Nucleus accumbens (tissue), 56 donors: ENCODE results near the gene HDLBP.
"Not testable (repeated sequence)": the region's sequence is repeated elsewhere in the genome, so short reads cannot be mapped to it uniquely, and the experiment has no call there.

Experiments used
- DNase-seq, 56 donors: peaks; one replicate each; lab custom pipeline; 2025; lab: John Stamatoyannopoulos, UW

The HDLBP gene

DNA sequence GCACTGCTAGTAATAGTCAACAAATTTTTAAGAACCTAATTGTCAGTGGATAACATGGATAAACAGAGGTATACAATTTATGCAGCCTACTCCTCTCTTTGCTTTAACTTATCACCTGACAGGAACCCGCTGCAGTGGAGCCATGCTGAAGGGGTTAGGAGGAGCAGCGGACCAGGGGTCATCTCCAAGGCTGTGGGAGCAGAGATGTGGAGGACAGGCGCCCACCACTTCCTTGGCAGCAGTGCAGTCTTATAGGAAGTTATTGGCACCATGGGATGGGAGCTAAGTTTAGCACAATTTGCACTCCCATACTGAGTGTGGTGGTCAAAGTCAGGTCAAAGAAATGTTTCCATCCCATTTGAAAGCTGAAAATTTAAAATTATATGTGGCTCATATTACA, 35.6 kb downstream of the HDLBP start:
- no peak for DNase-seq

DNA sequence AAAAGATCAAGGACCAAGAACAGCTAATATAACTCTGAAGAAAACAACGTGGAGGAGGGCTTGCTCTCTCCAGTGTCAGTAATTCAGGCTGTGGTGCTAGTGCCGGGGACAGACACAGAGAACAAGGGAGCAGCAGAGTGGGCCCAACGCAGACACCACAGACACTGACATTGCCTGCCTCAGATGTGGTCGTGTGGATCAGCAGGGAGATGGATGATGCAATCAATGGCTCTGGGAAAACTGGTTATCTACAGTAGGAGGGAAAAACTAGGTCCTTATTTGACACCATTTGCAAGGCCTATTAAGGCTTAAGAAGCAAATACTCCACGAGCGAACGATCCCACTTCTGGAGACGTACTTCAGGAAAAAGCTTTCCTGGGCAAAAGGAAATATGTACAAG, 36.1 kb downstream of the HDLBP start:
- no peak for DNase-seq

DNA sequence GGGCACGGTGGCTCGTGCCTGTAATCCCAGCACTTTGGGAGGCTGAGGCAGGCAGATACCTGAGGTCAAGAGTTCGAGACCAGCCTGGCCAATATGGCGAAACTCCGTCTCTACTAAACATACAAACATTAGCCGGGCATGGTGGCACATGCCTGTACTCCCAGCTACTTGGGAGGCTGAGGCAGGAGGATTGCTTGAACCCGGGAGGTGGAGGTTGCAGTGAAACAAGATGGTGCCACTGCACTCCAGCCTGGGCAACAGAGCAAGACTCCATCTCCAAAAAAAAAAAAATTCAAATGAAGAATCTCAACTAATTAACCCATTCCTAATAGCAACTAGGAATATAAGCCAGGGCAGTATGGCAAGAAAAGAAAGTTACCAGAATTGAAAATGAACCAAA, 37.2 kb downstream of the HDLBP start:
- not testable (repeated sequence) for DNase-seq

DNA sequence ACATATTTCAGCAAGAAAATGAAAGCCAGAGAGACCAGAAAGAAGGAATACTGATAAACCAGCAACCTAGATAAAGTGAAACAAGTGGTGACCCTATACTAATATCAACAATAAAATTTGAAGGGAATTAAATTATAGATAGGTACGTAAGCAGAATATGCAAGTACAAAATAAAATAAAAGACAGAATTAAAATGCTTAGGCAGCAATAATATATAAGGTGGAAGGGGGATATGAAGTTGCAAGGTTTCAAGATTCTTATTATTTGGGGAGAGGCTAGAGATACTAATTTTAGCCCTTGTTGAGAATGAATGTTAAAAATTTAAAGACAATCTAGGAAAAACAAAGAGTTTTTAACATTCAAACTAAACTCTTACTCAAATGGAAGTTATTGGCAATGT, 39.6 kb downstream of the HDLBP start:
- DNase-seq = no peak

DNA sequence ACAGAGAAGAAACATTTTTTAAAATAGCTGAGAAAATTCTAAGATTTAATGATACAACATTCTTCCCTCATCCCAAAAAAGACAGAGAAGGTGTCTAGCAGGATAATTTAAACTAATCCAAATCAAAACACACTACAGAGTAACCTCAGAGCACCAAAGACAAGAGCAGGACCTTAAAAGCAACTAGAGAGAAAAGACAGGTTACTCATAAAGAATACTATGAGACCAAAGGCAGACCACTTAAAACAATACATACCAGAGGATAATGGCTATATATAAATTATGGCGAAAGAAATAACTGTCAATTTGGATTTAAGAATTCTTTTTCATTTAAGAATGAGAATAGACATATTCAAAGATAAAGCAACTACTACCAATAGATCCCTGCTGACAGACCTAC, 40.0 kb downstream of the HDLBP start:
- DNase-seq = no peak

DNA sequence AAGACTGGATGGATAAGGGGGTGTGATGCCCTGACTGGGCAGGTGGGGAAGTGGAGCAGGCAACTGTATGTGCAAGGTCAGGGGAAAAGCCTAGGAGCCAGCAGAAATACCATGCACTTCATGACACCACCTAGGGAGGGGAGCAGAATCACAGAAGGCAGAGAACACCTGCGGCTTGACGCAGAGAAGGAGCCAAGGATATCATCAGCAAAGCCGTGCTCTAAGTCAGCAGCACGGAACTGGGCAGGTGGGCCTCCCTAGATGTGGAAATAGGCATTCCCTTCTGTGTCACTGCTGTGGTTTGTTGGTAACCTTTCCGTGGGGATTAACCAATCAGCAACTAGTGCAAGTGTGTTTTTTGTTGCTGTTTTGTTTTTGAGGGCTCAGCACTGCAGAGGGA, 41.3 kb downstream of the HDLBP start:
- DNase-seq = no peak

DNA sequence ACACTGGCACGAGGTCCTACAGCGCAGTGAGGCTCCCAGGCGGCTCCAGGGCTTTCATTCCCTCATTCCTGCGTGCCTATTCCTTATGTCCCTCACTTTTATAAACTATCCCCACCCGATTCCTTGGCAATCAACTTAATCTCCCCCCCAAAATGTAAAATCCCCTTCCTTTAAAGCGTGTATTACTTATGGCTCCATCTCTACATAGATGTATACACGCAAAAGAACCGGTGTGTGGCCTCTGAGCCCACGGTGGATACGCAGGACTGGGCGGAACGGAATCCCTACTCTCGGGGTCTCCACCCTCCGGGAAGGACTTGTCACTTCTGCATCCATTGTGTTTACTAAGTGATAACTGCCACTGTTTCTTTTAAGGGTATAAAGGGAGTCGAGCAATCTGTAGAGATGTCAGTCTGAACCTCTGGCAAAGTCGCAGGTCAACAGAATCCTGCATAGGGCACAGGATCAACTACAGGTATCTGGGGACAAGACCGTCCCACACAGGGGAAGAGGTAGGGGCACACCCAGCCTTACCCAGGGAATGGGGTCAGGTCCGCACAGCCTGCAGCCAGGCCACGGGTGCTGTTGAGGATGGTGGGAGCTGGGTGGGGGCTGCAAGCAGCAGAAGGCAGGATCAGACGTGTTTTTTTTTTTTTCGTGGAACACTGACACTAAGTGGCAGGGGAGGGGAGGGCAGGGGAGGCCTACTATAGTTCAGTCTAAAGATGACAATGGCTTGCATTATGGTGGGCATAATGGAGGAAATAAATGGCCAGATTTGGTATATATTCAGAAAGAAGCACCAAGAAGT, 42.1 kb downstream of the HDLBP start:
- no peak for DNase-seq

DNA sequence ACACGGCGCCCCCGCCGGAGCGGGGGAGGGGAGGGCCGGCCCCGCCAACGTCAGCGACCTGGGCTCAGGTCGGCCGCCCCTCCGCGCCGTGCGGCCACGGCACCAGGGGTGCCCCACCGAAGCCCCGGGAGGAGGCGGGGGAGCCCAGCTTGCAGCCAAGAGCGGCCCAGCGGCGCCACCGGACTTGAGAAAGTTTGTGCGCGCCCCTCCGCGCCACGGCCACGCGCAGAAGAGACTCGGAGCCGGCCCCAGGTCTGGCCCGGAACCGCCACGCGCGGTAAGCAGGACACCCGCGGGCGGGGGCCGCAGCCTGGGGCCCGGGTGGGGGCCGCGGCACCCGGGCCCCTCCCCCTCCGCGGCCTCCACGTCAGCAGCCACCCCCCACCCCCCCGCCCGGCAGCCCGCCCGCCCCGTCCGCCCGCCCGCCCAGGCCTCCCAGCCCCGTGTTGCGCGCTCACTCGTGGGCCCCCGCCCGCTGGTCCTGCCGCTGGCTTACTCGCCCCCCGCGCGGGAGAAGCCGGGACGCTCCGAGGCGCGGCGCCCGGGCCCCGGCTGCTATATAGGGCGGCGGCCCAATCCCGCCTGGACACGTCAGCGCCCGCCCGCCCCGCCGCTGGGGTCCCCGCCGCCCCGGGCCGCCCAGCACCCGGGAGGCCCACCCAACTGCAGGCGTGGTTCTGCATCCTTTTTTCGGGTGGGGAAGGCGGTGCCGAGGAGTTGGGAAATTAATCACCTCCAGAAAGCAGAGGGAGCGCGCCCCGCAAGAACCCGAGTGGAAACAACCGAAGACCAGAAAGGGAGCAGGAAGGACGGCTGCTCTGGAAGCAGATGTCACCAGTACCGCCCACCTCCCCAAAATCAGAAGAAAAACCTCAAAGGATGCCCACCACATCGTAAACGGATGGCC, 42.9 kb downstream of the HDLBP start:
- peak in 43 of 56 donors; percentile 9 to 86 (median 36) for DNase-seq

DNA sequence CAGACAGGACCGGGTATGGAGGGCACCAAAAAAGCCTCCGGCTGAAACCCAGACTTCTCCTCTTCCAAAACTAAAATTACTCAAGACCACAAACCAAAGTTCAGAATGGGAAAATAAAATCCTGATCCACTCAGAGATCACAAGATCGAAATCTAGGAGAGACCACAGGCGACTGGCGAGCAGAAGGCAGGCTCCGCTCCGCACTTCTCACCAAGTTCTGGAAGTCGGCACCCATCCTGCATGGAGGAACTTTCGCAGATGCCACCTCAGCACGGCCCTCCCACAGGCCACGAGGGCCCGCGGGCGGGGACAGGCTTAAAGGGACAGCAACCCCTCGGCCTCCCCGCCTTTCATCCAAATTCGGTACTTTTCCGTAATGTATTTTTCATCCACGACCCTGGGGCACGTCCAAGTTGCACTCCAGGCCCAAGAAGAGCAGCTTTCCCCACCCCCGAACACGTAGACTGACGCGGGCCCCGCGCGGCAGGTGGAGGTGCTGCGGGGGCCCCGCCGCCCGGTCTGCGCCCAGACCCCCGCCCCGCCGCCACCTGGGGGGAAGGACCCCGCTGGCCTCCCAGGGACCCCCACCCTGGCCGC, 43.7 kb downstream of the HDLBP start:
- DNase-seq = peak in 52 of 56 donors; percentile 7 to 87 (median 52)

DNA sequence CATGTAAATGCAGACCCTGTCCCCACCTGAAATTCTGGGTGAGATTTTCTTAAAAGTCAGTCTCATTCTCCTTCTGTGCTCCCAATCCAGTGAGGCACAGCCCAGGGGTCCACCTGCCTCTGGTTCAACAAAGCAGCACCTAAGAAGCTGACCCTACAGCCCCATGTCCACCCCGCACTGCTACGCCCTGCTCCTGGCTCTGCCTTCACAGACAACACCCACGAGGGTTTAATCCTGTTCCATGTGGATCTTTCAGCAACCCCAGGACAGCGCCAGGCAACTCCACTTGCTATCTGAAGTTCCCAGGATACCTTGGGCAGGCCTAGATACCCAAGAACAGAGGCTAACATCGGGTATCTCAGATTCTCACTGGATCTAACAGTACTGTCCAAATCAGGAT, 44.9 kb downstream of the HDLBP start:
- DNase-seq = no peak

DNA sequence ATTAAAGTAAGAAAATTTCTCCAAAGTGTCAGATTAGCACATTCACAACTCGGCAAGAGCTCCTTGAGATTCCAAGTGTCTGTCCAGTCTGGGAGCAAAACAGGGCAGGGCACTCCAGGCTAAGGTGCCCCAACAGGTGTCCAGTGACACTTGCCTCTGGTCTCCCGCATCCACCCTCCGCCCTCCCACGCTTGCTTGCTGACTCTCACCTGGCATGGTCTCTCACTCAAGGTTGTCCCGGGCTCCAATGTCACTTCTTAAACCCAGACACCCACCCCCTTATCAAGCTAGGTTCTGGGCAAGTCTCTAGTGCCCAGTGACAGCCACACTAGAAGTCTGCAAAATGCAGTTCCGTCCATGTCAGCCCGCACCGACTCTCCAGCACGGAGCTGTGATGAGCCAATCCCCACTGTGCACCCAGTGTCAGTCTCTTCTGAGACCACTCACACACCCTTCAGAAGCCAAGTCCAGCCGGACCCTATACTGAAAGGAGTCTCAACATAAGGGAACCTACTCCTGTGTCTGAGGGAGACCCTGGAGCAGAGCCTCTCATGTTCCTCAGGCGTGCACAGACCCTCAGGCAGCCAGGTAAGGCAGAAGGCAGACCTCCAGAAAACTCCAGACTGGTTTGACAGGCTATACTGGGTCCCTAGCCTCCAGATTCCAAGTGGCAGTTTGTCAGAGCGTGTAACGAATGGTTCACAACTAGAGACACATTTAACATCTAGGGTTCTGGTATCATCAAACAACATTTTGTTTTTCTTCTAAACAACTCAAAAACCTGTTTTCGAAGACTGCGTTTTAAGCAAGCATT, 45.6 kb downstream of the HDLBP start:
- no peak for DNase-seq

DNA sequence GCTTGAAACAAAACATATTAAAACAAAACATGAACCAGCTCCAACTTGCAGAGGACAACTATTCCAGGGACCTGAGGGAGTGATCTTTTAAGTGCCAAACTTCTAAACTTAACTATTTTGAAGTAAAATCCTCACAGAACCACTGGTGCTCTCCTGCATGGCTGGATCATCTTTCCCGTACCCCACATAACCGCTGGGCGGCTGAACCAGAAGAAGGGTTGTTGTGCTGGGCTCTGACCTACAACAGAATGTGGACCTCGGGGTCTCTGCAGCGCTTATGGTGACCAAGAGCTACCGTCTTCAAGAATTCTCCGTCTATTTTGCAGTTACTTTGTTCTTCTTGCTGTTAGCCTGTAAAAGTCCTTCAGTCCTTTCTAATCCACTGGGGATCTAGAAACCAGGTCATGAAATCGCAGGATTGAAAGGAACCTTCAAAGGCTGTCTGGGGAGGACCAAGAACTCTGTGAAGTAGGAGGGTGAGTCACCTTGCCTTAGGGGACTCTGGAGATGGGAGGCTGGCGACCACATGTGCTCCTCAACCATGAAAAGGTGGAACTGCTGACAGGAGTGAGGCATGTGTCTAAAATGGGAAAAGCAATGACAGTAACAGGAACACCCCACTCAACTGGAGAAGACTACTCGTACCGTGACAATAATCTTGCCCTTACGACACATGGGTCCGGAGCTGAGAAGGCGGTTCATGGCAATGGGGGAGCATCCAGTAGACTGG, 46.6 kb downstream of the HDLBP start:
- no peak for DNase-seq

DNA sequence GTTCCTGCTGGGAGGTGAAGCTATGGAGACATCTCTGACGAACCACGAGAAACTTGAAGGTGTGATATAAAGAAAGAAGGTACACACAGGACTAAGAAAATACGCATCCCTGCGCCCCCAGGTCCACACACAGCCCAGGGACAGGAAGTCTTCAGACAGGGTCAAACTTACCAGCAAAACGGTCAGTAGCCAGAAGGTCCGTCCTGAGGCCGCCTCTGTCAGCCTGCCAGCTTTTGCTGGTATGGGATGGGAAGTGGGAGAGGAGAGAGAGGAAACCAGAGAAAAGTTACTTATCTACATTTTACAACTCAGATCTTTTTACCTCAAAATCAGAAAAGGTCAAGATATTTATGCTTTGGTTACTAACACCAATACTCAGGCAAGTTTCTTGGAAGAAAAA, 47.2 kb downstream of the HDLBP start:
- no peak for DNase-seq

DNA sequence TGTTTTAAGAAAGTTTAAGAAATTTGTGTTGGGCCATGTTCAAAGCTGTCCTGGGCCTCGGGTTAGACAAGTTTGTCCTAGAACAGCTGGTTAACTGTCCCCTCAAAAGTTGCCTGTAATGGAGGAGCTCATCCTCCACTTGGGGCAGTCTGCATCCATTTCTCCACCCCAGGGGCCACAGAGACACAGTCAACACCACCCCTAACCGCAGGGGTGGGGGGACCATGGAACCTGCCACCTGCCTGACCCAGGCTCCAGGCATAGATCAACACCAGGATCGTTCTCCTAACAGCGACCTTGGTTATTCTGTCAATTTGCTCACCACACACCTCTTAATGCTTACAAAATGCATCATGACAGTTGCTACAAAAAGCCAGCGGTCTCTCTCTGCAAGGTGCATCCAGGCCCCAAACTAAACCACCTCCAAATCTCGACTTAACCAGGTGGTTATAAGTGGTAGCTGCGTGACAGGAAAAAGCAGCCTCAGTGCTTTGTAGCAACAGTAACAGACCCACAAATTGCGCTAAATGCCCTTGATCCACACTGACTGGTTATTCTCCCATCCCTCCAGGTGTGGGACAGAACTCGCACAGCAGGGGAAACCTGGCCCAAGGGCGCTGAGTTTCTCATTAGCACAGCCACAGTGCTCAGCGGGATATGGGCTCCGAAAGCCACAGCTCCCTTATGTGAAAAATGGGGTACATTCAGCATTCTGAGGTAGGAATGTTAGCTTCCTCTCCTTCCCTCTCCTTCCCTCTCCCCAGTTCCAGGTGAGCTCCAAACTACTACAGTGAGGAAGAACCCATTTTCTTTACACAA, 48.0 kb downstream of the HDLBP start:
- no peak for DNase-seq

DNA sequence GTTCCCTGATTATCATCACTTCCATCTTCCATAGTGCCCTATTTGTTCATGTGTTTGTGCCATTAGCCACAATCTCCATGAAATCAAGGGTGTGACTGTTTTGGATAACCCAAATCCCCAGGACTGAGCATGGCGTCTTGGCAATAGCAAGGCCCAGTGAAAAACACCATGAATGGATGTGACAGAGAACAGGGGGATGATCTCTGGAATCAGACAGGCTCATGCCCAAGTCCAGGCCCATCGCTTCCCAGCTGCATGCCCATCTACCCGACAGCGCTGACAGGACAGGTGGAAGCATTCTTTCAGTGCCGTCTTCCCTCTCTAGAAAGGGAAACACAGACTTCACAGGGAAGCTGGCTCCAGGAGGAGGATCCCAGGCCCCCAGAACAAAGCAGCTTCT, 50.0 kb downstream of the HDLBP start:
- no peak for DNase-seq

DNA sequence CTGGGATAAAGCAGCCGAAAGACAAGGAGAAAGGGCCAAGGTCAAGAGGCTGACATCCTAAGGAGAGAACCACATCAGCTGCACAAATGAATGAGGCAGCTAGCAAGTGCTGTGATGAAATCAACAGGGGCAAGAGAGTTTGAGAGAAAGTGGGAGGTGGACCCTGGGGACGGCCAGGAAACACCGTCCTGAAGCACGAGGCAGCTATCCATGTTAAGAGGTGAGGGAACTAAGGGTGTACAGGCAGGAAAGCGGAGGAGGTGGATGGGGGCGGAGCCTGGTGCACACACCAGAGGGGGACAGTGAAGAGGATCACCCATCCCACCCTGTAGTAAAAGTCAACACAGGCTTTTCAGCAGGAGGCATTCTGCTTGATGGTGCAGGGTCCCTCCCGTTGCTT, 52.4 kb downstream of the HDLBP start:
- DNase-seq = no peak

DNA sequence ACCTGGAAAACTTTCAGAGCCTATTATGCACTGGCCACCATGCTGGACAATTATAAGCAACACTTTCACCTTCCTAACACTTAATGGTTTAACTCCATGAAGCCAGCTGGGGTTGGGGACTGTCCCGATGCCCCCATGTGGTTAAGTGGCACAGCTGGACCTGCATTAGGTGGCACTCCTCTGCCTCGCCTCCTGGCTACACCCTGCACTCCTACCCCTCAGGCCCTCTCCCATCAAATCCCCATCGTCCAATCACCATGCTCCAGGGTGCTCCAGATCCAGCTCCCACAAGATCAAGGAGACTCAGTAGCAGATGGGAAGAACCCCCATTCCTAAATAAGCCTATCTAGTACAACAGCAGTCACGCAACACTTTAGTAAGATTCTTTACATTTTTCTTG, 53.8 kb downstream of the HDLBP start:
- no peak for DNase-seq

DNA sequence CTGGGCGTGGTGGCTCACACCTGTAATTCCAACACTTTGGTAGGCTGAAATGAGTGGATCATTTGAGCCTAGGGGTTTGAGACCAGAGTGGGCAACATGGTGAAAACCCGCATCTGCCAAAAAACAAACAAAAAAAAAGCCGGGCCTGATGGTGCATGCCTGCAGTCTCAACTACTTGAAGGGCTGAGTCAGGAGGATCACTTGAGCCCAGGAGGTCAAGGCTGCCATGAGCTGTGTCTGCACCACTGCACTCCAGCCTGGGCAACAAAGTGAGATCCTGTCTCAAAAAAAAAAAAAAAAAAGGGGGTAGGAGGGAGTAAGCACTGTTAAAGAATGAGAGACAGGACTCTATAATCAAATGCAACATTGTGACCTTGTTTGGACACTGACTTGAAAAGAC, 54.6 kb downstream of the HDLBP start:
- no peak for DNase-seq
